Measurements from ENCODE around the gene GET4.

The GET4 gene

GRCh38 chr7:900331-901040 is 24.1 kb downstream of the GET4 start:
- no peak for DNase-seq

GRCh38 chr7:901041-901387 is 24.7 kb downstream of the GET4 start:
- DNase-seq: no peak

- peak; percentile 80 for DNase-seq
These were observed 25.2 kb downstream of the GET4 start for GRCh38 chr7:901388-902154.

GRCh38 chr7:902996-903395 is 26.6 kb downstream of the GET4 start:
- no peak for DNase-seq

GRCh38 chr7:903921-904755 is 27.8 kb downstream of the GET4 start:
- DNase-seq: no peak

GRCh38 chr7:904847-905246 is 28.5 kb downstream of the GET4 start:
- no peak for DNase-seq

- no peak for DNase-seq
These were observed 30.4 kb downstream of the GET4 start for GRCh38 chr7:906776-907157.

- no peak for DNase-seq
These were observed 31.0 kb downstream of the GET4 start for GRCh38 chr7:907158-907980.

- no peak for DNase-seq
These were observed 31.8 kb downstream of the GET4 start for GRCh38 chr7:908159-908581.

- DNase-seq: peak; percentile 95
These were observed 32.4 kb downstream of the GET4 start for GRCh38 chr7:908591-909357.

GRCh38 chr7:909358-910329 is 33.3 kb downstream of the GET4 start:
- peak; percentile 81 for DNase-seq

- no peak for DNase-seq
These were observed 34.1 kb downstream of the GET4 start for GRCh38 chr7:910441-910861.

- DNase-seq: no peak
These were observed 34.6 kb downstream of the GET4 start for GRCh38 chr7:910931-911431.

GRCh38 chr7:911791-912480 is 35.6 kb downstream of the GET4 start:
- DNase-seq: no peak

- DNase-seq: no peak
These were observed 37.6 kb downstream of the GET4 start for GRCh38 chr7:913736-914520.

- no peak for DNase-seq
These were observed 38.3 kb downstream of the GET4 start for GRCh38 chr7:914521-915194.

- DNase-seq: no peak
These were observed 39.2 kb downstream of the GET4 start for GRCh38 chr7:915291-916218.
